ENCODE data around the gene CD44.

GRCh38 chr11:35192347-35192746 is 53.4 kb downstream of the CD44 start:
- TF ChIP-seq ARNTL (CRISPR knock-in tag; IDR thresholded peaks at IDR 0.05; ENCODE audit: borderline replicate concordance, low read depth) (no peak), RARB (CRISPR knock-in tag; IDR thresholded peaks at IDR 0.05) (no peak), BACH2 (CRISPR knock-in tag; IDR thresholded peaks at IDR 0.05; ENCODE audit: borderline replicate concordance) (no peak)
